ENCODE results near the gene SBNO2.

- TF ChIP-seq CTCF (IDR thresholded peaks at IDR 0.05 in 4 of 5, conservative IDR thresholded peaks at IDR 0.05 in 1 of 5) (no peak), POLR2A (IDR thresholded peaks at IDR 0.05) (no peak)
Observed at GRCh38 chr19:1156830-1157615, 17.0 kb downstream of the SBNO2 start.
